Measurements from ENCODE around the gene QSOX2.

QSOX2 gene

GRCh38 chr9:136253246-136254130, 7.9 kb upstream of the QSOX2 start:
- DNase-seq = no peak
- Histone ChIP-seq H3K4me1 (ENCODE audit: control extremely low read depth in 1 of 4, control insufficient read depth in 4 of 4, insufficient read depth in 4 of 4, low read length in 3 of 4) (no peaks in the 10 kb centered on the region), H3K9me3 (ENCODE audit: control extremely low read depth in 1 of 5, control insufficient read depth in 4 of 5, insufficient read depth in 2 of 5, low read depth in 1 of 5, low read length in 4 of 5) (no peaks in the 10 kb centered on the region), H3K36me3 (ENCODE audit: control insufficient read depth in 4 of 4, insufficient read depth in 4 of 4, low read length in 3 of 4) (no peaks in the 10 kb centered on the region), H3K27ac (ENCODE audit: insufficient read depth in 1 of 2, low read depth in 1 of 2, low read length in 2 of 2, poor library complexity in 1 of 2, severe bottlenecking in 2 of 2) (no peak overlapping the region), H3K27me3 (replicated peaks in 2 of 5; ENCODE audit: control insufficient read depth in 4 of 5, insufficient read depth in 5 of 5, low read length in 4 of 5) (no peaks in the 10 kb centered on the region), H3K4me3 (ENCODE audit: control insufficient read depth in 1 of 7, extremely low read depth in 1 of 7, insufficient read depth in 4 of 7, low read depth in 2 of 7, low read length in 6 of 7) (no peak overlapping the region)
- ChIA-PET CTCF (interaction anchor here (0.9 to 1.8 kb wide), 3 partner anchors 30 to 83 kb away, joined by 3 to 4 read pairs (median 3); no protein-coding TSS in a partner anchor), POLR2A (no interaction called here)
- WGBS (ENCODE audit: insufficient coverage) = 92% methylated on average over 22 of the region's 32 CpGs

- Histone ChIP-seq H3K9me3 (ENCODE audit: control extremely low read depth in 1 of 5, control insufficient read depth in 4 of 5, insufficient read depth in 2 of 5, low read depth in 1 of 5, low read length in 4 of 5) (no peaks in the 10 kb centered on the region), H3K27ac (ENCODE audit: insufficient read depth in 1 of 2, low read depth in 1 of 2, low read length in 2 of 2, poor library complexity in 1 of 2, severe bottlenecking in 2 of 2) (no peak overlapping the region), H3K36me3 (ENCODE audit: control insufficient read depth in 4 of 4, insufficient read depth in 4 of 4, low read length in 3 of 4) (no peaks in the 10 kb centered on the region), H3K27me3 (replicated peaks in 2 of 5; ENCODE audit: control insufficient read depth in 4 of 5, insufficient read depth in 5 of 5, low read length in 4 of 5) (peaks cover 0 to 2% (median 0%) of the 10 kb centered on the region in 5 experiments), H3K4me3 (ENCODE audit: control insufficient read depth in 1 of 7, extremely low read depth in 1 of 7, insufficient read depth in 4 of 7, low read depth in 2 of 7, low read length in 6 of 7) (no peak overlapping the region), H3K4me1 (ENCODE audit: control extremely low read depth in 1 of 4, control insufficient read depth in 4 of 4, insufficient read depth in 4 of 4, low read length in 3 of 4) (no peaks in the 10 kb centered on the region)
- CTCF ChIA-PET = interaction anchor here (0.9 to 1.0 kb wide), 2 partner anchors 10 to 47 kb away, joined by 3 read pairs; no protein-coding TSS in a partner anchor
- WGBS (ENCODE audit: insufficient coverage) = 92% methylated on average over 8 of the region's 10 CpGs
- no peak for DNase-seq
- POLR2A ChIA-PET = no interaction called here
These were observed 7.2 kb upstream of the QSOX2 start for GRCh38 chr9:136252846-136253245.

- ChIA-PET POLR2A (no interaction called here), CTCF (interaction anchor here (1.0 kb wide), 1 partner anchor 9 kb away, joined by 3 read pairs; no protein-coding TSS in a partner anchor)
- H3K4me3 ChIP-seq (ENCODE audit: control insufficient read depth in 1 of 7, extremely low read depth in 1 of 7, insufficient read depth in 4 of 7, low read depth in 2 of 7, low read length in 6 of 7) = no peak overlapping the region
- H3K27ac ChIP-seq (ENCODE audit: insufficient read depth in 1 of 2, low read depth in 1 of 2, low read length in 2 of 2, poor library complexity in 1 of 2, severe bottlenecking in 2 of 2) = no peak overlapping the region
- no peaks in the 10 kb centered on the region for H3K4me1 ChIP-seq (ENCODE audit: control extremely low read depth in 1 of 4, control insufficient read depth in 4 of 4, insufficient read depth in 4 of 4, low read length in 3 of 4)
- WGBS (ENCODE audit: insufficient coverage) = 97% methylated on average over 20 of the region's 29 CpGs
- no peak for DNase-seq
- no peaks in the 10 kb centered on the region for H3K36me3 ChIP-seq (ENCODE audit: control insufficient read depth in 4 of 4, insufficient read depth in 4 of 4, low read length in 3 of 4)
- peaks cover 0 to 2% (median 0%) of the 10 kb centered on the region in 5 experiments for H3K27me3 ChIP-seq (replicated peaks in 2 of 5; ENCODE audit: control insufficient read depth in 4 of 5, insufficient read depth in 5 of 5, low read length in 4 of 5)
- H3K9me3 ChIP-seq (ENCODE audit: control extremely low read depth in 1 of 5, control insufficient read depth in 4 of 5, insufficient read depth in 2 of 5, low read depth in 1 of 5, low read length in 4 of 5) = no peaks in the 10 kb centered on the region
These were observed 6.7 kb upstream of the QSOX2 start for GRCh38 chr9:136252281-136252680.

- CTCF ChIA-PET = interaction anchor here (1.4 kb wide), 1 partner anchor 10 kb away, joined by 3 read pairs; no protein-coding TSS in a partner anchor
- Histone ChIP-seq H3K27ac (ENCODE audit: insufficient read depth in 1 of 2, low read depth in 1 of 2, low read length in 2 of 2, poor library complexity in 1 of 2, severe bottlenecking in 2 of 2) (no peak overlapping the region), H3K9me3 (ENCODE audit: control extremely low read depth in 1 of 5, control insufficient read depth in 4 of 5, insufficient read depth in 2 of 5, low read depth in 1 of 5, low read length in 4 of 5) (no peaks in the 10 kb centered on the region), H3K4me3 (ENCODE audit: control insufficient read depth in 1 of 7, extremely low read depth in 1 of 7, insufficient read depth in 4 of 7, low read depth in 2 of 7, low read length in 6 of 7) (no peak overlapping the region), H3K4me1 (ENCODE audit: control extremely low read depth in 1 of 4, control insufficient read depth in 4 of 4, insufficient read depth in 4 of 4, low read length in 3 of 4) (no peaks in the 10 kb centered on the region), H3K36me3 (ENCODE audit: control insufficient read depth in 4 of 4, insufficient read depth in 4 of 4, low read length in 3 of 4) (no peaks in the 10 kb centered on the region), H3K27me3 (replicated peaks in 2 of 5; ENCODE audit: control insufficient read depth in 4 of 5, insufficient read depth in 5 of 5, low read length in 4 of 5) (peaks cover 0 to 2% (median 0%) of the 10 kb centered on the region in 5 experiments)
- DNase-seq = peak in 2 of 3 donors; percentile 44 to 67
- WGBS (ENCODE audit: insufficient coverage) = 92% methylated on average over 22 of the region's 50 CpGs
- POLR2A ChIA-PET = no interaction called here
These were observed 5.9 kb upstream of the QSOX2 start for GRCh38 chr9:136251264-136252115.

GRCh38 chr9:136250676-136251075, 5.1 kb upstream of the QSOX2 start:
- H3K9me3 ChIP-seq (ENCODE audit: control extremely low read depth in 1 of 5, control insufficient read depth in 4 of 5, insufficient read depth in 2 of 5, low read depth in 1 of 5, low read length in 4 of 5) = no peaks in the 10 kb centered on the region
- ChIA-PET CTCF (interaction anchor here (0.7 to 1.4 kb wide), 2 partner anchors 11 to 31 kb away, joined by 3 read pairs; no protein-coding TSS in a partner anchor), POLR2A (no interaction called here)
- no peak overlapping the region for H3K27ac ChIP-seq (ENCODE audit: insufficient read depth in 1 of 2, low read depth in 1 of 2, low read length in 2 of 2, poor library complexity in 1 of 2, severe bottlenecking in 2 of 2)
- H3K4me3 ChIP-seq (ENCODE audit: control insufficient read depth in 1 of 7, extremely low read depth in 1 of 7, insufficient read depth in 4 of 7, low read depth in 2 of 7, low read length in 6 of 7) = no peak overlapping the region
- H3K36me3 ChIP-seq (ENCODE audit: control insufficient read depth in 4 of 4, insufficient read depth in 4 of 4, low read length in 3 of 4) = no peaks in the 10 kb centered on the region
- peaks cover 0 to 2% (median 0%) of the 10 kb centered on the region in 5 experiments for H3K27me3 ChIP-seq (replicated peaks in 2 of 5; ENCODE audit: control insufficient read depth in 4 of 5, insufficient read depth in 5 of 5, low read length in 4 of 5)
- WGBS (ENCODE audit: insufficient coverage) = 90% methylated on average over 7 of the region's 10 CpGs
- H3K4me1 ChIP-seq (ENCODE audit: control extremely low read depth in 1 of 4, control insufficient read depth in 4 of 4, insufficient read depth in 4 of 4, low read length in 3 of 4) = peaks cover 0 to 5% (median 4%) of the 10 kb centered on the region in 4 experiments
- DNase-seq = no peak

GRCh38 chr9:136249877-136250559, 4.4 kb upstream of the QSOX2 start:
- Histone ChIP-seq H3K4me3 (ENCODE audit: control insufficient read depth in 1 of 7, extremely low read depth in 1 of 7, insufficient read depth in 4 of 7, low read depth in 2 of 7, low read length in 6 of 7) (no peak overlapping the region), H3K27ac (ENCODE audit: insufficient read depth in 1 of 2, low read depth in 1 of 2, low read length in 2 of 2, poor library complexity in 1 of 2, severe bottlenecking in 2 of 2) (no peak overlapping the region), H3K9me3 (ENCODE audit: control extremely low read depth in 1 of 5, control insufficient read depth in 4 of 5, insufficient read depth in 2 of 5, low read depth in 1 of 5, low read length in 4 of 5) (no peaks in the 10 kb centered on the region), H3K4me1 (ENCODE audit: control extremely low read depth in 1 of 4, control insufficient read depth in 4 of 4, insufficient read depth in 4 of 4, low read length in 3 of 4) (peaks cover 2 to 8% (median 6%) of the 10 kb centered on the region in 4 experiments), H3K27me3 (replicated peaks in 2 of 5; ENCODE audit: control insufficient read depth in 4 of 5, insufficient read depth in 5 of 5, low read length in 4 of 5) (peaks cover 0 to 2% (median 0%) of the 10 kb centered on the region in 5 experiments), H3K36me3 (ENCODE audit: control insufficient read depth in 4 of 4, insufficient read depth in 4 of 4, low read length in 3 of 4) (no peaks in the 10 kb centered on the region)
- ChIA-PET CTCF (interaction anchor here (0.7 kb wide), 1 partner anchor 31 kb away, joined by 3 read pairs; no protein-coding TSS in a partner anchor), POLR2A (no interaction called here)
- WGBS (ENCODE audit: insufficient coverage) = 88% methylated on average over 27 of the region's 30 CpGs
- no peak for DNase-seq
